ENCODE results near the gene OR2B2. TPM values are rescaled to one million over a fixed set of nuclear protein-coding genes. Genes with fewer than 3 reads are reported as not detected.

OR2B2 gene
- total RNA-seq, 1 experiment from 2014 or later, result not detected

- peak; percentile 93 for DNase-seq (ENCODE audit: extremely low read depth, low read depth)
These were observed 18.1 kb downstream of the OR2B2 start for GRCh38 chr6:27893836-27894807.

DNA sequence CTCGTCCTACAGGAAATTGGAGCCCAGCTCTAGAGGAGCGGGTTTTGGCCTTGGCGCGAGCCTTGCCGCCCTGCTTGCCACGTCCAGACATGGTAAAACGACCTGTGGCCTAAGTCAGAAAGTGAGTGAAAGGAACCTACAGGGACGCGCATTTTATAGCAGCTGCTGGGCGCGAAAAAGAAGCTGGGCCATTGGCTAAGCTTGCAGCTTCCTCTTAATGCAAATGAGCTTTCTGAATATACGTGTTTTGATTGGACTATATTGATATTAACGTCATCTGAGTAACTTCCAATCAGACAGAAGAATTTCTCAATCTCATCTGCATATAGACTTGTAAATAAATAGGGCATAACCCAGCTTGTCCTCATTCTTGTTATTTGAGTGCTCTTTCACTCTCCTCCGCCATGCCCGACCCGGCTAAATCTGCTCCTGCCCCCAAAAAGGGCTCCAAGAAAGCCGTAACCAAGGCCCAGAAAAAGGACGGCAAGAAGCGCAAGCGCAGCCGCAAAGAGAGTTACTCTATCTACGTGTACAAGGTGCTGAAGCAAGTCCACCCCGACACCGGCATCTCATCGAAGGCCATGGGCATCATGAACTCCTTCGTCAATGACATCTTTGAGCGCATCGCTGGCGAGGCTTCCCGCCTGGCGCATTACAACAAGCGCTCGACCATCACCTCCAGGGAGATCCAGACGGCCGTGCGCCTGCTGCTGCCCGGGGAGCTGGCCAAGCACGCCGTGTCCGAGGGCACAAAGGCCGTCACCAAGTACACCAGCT is 18.9 kb downstream of the OR2B2 start:
- peak; percentile 96 for DNase-seq (ENCODE audit: extremely low read depth, low read depth)

- no peak for DNase-seq (ENCODE audit: extremely low read depth, low read depth)
These were observed 19.5 kb downstream of the OR2B2 start for GRCh38 chr6:27892649-27893058.

DNA sequence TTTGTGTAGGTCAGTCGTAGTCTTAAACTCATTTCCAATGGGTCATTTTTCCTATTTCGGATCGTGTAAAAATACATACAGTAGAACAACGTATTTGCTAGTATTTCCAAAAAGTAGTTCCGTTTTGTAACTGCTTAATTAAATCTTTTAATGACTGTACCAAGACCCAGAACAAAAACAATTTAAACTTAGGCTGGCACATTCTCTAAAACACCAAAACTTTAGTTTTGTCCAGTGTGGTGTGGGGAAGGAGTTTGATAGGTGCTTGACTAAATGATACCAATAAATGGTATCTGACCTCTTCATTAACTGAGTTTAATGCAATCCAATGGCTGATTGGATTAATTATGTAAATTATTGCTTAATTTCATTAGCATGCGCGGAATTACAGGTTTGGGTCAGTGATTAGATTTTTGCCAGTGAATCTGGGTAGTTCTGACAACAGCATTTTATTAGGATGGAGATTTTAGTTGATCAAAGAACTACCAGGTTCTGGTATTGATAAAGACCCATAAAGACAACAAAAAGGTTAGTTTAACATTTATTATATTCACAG is 20.8 kb downstream of the OR2B2 start:
- DNase-seq (ENCODE audit: extremely low read depth, low read depth), result no peak

GRCh38 chr6:27890445-27891319 is 21.5 kb downstream of the OR2B2 start:
- DNase-seq (ENCODE audit: extremely low read depth, low read depth), result peak; percentile 89

GRCh38 chr6:27889628-27890444 is 22.4 kb downstream of the OR2B2 start:
- DNase-seq (ENCODE audit: extremely low read depth, low read depth), result no peak

DNA sequence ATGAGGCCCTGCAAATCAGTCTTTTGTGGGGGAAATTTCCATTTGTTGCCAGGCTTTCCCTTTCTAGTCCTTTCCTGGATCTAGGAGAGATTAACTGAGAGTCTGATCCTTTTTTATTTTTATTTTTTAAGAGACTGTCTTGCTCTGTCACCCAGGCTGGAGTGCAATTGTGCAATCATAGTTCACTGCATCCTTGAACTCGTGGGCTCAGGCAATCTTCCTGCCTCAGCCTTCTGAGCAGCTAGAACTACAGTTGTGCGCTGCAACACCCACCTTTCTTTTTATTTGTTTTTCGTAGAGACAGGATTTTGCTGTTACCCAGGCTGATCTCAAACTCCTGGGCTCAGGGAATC is 22.9 kb downstream of the OR2B2 start:
- DNase-seq (ENCODE audit: extremely low read depth, low read depth), result no peak

GRCh38 chr6:27888566-27888965 is 23.6 kb downstream of the OR2B2 start:
- DNase-seq (ENCODE audit: extremely low read depth, low read depth), result no peak

GRCh38 chr6:27886073-27886472 is 26.1 kb downstream of the OR2B2 start:
- no peak for DNase-seq (ENCODE audit: extremely low read depth, low read depth)

DNA sequence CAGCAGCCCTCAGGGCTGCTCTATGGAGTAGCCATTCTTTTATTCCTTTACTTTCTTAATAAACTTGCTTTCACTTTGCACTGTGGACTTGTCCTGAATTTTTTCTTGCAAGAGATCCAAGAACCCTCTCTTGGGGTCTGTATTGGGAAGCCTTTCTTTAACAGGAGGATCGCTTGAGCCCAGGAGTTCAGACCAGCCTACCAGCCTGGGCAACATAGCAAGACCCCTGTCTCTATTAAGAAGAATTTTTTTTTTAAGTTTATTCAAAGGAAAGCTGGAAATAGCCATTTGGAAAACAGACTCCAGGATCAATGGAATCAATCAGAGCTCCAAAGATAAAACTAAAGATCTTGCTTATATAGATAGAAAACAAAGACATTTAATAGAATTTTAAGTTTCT is 29.1 kb downstream of the OR2B2 start:
- no peak for DNase-seq (ENCODE audit: extremely low read depth, low read depth)

- DNase-seq (ENCODE audit: extremely low read depth, low read depth), result no peak
These were observed 29.6 kb downstream of the OR2B2 start for GRCh38 chr6:27882624-27883023.

DNA sequence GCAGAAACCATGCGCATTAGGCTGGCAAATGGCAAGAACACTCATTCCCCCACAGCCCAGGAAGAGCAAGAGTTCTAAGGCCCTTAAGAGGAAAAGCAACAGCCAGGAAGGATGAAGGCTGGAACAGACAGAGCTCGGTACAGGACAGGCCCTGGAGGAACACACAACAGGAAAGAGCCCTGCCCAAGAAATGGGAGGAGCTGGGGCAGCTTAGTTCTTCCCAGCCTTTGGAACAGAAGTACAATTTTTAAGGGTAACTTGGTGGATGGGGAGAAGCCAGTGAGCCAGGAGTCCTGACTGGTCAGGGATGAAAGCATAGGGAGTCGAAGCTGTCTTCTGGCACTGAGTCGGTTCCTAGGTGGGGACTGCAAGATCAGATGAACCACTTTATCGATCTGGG is 32.4 kb downstream of the OR2B2 start:
- no peak for DNase-seq (ENCODE audit: extremely low read depth, low read depth)

DNA sequence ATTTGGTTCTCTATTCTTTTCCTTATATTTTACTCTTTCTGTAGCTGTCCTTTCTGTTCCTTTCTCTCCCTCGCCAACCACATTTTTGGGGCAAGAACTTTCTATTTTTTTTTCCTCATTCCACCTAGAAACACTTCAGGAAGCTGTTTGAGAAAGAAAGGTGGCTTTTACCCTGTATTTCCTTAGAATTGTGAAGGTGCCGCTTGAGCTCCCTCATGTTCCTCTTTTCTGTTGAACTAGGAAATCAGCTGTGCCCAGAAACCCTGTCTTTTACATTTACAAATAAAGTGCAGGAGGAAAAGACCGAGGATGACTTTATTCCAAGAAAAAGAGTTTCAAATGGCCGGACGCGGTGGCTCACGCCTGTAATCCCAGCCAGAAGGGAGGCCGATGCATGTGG is 38.2 kb downstream of the OR2B2 start:
- DNase-seq (ENCODE audit: extremely low read depth, low read depth), result no peak

DNA sequence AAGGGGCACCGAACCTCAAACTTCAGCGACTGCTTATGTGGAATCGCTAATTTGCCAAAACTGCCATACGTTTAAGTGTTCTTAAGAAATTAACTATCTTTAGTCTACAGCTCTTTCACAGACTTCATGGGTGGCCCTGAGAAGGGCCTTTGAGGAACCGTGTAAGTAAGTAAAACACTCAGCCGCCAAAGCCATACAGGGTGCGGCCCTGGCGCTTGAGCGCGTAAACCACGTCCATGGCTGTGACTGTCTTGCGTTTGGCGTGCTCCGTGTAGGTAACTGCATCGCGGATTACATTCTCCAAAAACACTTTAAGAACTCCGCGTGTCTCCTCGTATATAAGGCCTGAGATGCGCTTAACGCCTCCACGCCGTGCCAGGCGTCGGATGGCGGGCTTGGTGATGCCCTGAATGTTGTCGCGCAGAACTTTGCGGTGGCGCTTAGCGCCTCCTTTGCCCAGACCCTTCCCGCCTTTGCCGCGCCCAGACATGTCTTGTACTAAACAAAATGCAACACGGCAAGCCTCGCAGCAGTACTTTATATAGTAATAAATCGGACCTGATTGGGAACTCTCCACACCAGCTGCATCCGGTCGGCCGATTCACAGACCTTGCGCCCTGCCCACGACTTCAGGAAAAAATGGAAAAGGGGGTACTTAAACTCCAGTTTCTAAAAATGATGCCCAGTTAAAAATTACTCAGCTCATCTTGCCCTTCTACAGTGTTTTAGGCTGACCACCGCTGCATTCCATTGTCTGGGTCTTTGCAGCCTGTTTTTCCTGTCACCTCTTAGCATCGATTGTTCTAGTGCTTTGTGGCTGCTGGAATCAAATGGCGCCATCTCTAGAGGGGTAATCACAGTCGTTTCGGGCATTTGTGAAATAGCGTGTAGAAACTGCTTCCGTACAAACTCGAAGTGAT is 38.9 kb downstream of the OR2B2 start:
- DNase-seq (ENCODE audit: extremely low read depth, low read depth), result no peak

DNA sequence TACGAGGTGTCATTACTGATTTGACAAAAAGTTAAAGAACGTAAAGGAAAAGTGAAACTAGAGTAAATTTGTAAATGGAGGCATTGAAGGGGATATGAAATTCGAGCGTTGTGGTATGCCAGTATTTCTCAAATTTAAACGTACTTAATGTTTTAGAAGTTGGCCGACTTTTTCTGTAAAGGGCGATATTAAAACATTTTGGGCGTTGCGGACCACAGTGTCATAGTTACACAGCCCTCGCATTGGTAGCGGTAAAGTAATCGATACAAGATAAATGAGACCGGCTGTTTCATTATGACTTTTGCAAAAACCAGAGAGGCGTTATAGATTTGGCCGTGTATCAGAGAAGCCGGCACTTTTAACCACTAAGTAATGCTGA is 39.6 kb downstream of the OR2B2 start:
- no peak for DNase-seq (ENCODE audit: extremely low read depth, low read depth)

DNA sequence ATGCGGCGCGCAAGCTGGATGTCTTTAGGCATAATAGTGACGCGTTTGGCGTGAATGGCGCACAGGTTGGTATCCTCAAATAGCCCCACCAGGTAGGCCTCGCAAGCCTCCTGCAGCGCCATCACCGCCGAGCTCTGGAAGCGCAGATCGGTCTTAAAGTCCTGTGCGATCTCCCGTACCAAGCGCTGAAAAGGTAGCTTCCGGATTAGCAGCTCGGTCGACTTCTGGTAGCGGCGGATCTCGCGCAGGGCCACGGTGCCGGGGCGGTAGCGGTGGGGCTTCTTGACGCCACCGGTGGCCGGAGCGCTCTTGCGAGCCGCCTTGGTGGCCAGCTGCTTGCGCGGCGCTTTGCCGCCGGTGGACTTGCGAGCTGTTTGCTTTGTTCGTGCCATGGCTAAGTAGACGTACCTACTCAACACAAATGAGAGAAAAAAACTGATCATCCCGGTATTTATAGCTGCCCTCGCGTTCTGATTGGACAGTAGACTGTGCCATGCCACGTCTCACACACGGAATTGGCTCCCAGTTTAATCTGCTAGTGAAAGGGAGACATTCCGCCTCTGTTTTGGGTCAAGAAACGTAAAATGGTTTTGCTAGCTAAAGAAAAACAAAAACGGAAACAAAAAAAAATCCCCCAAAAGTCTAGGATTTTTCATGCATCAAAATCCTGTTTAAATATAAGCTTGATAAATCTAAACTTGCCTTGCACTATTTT is 40.1 kb downstream of the OR2B2 start:
- no peak for DNase-seq (ENCODE audit: extremely low read depth, low read depth)

DNA sequence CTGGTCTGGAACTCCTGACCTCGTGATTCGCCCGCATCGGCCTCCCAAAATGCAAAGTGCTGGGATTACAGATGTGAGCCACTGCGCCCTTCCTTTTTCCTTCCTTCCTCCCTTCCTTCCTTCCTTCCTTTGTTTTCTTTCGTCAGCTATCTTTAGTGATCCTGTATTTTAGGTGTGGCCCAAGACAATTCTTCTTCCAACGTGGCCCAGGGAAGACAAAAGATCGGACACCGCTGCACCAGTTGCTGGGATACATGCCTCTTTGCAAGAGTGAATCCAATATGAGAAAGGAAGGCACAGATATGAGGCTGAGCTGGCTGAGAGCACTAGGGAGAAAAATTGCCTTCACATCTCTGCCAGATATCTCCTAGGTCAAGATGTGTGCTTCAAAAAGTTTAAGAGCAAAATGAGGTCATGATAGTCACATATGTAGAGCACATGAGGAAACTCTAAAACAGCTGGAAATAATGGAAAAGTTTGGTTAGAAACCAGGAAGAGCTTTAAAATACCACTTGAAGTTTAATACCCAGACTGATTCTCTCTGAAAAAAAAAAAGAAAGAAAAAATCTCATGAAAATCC is 41.8 kb downstream of the OR2B2 start:
- no peak for DNase-seq (ENCODE audit: extremely low read depth, low read depth)

DNA sequence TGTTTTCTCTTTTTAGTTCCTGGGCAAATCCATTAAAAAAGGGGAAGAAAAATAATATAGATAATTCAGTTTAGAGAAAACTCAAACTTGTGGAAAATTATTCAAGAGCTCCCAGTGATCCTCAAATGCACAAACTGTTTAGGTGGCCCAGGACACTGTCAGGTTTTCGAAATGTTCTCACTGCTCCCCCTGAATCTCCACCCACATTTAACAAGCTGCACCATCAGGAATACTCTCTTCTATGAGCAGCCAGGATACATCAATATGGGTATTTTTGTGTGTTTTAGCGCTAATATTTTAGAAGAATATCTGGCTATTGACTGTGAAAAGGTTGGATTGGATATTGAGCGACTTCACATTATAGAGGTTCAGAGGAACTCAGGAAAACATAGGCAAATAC is 43.9 kb downstream of the OR2B2 start:
- no peak for DNase-seq (ENCODE audit: extremely low read depth, low read depth)

Data from NCI-H460 (cell line).